ENCODE data around the gene CDON.
A peak's percentile ranks its signal among the peaks of the same experiment; 100 is the strongest.
"Not testable (repeated sequence)": the region's sequence is repeated elsewhere in the genome, so short reads cannot be mapped to it uniquely, and the experiment has no call there.

The CDON gene

DNA sequence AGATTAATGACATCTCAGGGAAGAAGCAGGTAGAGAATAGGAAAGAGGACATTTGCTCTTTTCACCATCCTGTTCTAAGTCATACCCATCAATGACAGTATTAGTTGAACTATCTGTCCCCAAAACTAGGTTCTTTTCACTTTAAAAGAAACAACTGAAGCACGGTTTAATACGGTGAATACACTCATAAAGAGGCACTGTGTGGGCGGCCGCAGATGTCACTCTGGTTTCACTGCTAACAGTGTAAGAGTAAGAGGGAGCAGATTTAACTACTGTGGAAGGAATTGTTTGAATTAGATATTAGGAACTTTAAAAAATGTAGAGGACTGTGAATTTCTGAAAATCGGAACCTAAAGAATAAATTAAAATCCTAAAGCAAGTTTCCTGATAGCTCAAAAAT is 67.4 kb downstream of the CDON start:
- DNase-seq (ENCODE audit: low spot score): no peak

DNA sequence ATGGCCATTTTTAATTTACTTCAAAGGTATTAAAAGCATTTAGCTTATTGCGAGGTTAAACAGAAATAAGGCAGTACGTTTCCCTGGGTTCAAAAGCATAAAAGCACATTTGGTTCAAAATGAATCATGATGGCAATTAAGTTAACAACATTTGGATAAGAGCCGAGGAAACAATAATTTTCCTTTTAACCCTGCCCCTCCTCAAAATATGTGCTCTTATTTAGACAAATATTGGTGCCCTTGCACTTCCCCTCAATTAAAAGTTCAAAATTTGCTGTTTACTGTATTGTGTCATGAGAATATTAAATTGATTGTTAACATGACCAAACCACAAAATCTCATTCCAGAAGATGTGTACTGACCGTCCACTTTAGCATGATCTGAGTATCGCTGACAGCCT is 68.2 kb downstream of the CDON start:
- no peak for DNase-seq (ENCODE audit: low spot score)

DNA sequence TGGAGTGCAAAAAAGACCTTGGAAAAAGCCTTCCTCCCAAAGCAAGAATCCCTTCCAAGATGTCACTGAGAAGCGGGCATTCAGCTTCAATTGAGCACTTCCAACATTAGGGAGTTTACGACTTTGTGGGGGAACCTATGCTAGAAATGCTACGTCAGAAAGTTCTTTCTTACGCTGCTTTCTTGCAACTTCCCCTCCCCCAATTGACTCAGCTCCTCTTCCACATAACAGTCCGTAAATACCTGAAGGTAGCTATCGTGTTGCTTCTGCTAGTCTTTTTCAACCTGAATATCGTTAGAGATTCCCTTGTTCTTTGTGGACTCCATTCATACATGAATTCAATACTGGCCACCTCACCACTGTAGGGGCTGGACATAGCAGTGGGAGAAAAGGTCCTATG is 69.8 kb downstream of the CDON start:
- DNase-seq (ENCODE audit: low spot score): no peak

DNA sequence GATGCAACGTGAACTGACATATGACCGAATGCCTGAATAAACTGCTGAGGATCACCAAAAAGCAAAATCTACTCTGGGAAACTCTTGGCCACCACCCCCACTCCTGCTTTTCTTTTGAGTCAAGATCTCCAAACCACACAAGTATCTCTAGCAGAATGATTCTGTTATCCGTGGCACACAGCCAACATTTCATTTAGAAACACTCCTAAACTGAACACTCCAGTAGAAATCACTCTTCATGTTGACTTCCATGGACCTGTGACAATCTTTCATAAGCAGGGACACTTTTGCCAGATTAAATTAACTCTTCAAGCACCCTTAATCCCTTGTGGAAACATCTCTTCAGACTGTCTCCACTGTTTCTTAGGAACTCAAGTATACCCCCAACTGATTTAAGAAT is 72.4 kb downstream of the CDON start:
- DNase-seq (ENCODE audit: low spot score): peak; percentile 64

DNA sequence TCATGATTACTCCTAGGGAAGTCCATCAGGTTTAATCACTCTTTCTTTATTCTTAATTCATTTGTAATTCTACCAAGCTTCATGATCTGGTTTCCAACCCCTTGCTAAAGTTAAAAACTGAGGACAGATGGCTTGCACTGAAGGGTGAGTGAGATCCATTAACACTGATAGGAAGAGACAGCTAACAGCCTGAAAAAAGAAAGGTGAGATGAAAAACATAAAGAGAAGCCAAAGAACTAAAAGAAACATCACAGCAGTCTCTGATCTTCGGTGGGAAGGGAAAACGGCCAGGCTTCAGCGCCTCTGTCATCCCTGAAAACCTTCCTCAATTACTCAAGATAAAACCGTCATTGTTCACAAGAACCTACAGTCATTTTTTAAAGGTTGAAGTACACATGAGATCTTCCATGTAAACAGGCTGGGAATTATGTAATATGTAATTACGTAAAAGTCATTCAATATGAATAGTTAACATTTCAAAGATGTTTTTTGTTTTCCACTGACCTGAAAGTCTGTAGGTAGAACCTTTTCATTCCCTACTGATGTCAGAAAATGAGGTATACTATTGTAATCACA is 75.5 kb downstream of the CDON start:
- DNase-seq (ENCODE audit: low spot score): no peak

DNA sequence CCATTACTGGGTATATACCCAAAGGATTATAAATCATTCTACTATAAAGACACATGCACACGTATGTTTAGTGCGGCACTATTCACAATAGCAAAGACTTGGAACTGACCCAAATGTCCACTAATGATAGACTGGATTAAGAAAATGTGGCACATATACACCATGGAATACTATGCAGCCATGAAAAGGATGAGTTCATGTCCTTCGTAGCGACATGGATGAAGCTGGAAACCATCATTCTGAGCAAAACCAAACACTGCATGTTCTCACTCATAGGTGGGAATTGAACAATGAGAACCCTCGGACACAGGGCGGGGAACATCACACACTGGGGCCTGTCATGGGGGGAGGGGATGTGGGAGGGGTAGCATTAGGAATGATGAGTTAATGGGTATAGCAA is 76.7 kb downstream of the CDON start:
- not testable (repeated sequence) for DNase-seq (ENCODE audit: low spot score)

DNA sequence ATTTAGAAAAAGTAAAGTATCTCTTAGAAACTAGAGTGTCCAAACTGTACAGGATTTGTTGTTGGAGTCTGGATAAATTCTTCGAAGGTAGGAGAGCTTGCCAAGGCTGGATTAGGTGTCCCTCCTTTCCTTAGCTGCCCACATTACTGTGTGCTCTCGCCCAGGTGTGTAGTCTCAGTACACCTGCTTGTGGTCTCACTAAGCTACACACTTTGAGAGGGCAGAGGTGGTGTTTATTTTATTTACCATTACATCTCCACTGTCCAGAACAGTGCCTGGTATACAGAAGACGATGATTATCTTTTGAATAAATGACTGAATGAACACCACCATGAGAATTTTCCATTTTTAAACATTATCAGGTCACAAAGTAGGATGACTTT is 80.3 kb downstream of the CDON start:
- DNase-seq (ENCODE audit: low spot score): no peak

DNA sequence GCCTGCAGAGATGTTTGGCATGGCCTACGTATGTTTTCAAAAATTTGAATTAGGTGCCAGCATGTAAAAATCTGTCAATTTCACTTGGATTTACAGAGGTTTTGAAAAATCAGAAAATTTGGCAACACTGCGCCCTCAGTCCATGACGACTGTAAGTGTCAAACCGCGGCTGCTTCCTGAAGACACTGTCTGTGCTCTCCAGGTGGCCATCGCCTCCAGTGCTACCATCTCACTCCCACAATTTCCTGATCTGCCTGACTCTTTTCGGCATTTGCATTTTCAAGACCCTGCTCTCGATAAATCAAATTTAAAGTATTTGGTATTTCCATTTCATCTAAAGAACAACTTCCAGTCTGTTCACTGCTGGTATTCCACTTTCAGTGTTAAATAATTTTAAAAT is 82.2 kb downstream of the CDON start:
- DNase-seq (ENCODE audit: low spot score): no peak

DNA sequence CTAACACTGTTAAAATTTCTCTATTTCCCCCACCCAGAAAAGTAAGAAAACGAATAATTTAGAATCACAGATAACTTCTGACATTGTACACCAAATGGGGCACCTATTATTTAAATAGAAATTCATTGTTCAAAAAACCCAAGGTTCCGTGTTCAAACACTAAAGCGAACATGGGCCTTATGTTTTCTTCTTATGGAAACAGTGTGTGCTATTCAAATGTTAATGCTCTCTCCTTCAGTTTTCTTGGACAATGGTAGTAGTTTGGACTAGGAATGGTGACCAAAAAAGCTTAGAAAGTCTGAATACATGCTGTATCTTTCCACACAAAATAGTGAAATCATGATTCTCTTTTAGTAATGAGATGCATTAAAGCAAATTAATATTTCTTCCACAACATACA is 83.2 kb downstream of the CDON start:
- DNase-seq (ENCODE audit: low spot score): no peak

DNA sequence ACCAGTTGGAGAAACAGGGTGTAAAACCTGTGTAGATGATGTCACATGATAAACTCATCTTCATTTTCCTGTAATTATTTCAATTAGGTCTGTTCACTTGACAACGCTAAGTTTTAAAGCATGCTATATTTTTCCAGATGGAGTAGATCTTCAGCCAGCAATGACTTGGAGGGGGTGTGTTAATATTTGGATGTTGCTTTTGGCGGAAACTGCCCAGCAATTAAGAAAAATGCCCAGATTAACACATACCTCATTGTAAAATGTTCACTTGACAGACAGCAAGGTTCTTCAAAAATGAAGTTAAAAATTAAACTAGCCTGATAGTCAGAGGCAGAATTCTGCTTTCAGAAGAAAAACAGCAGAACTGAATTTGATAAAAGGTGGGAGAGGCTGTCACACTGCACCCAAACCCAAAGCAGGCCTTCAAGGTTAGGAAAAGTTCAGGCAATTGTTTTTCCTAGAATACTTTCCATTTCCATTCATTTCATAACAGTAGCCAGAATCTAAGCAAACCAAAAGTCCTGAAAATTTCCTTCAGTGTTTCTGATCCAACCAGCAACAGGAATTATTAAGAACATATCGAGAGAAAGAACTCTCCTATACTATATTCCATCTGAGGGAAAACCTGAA is 83.8 kb downstream of the CDON start:
- no peak for DNase-seq (ENCODE audit: low spot score)

DNA sequence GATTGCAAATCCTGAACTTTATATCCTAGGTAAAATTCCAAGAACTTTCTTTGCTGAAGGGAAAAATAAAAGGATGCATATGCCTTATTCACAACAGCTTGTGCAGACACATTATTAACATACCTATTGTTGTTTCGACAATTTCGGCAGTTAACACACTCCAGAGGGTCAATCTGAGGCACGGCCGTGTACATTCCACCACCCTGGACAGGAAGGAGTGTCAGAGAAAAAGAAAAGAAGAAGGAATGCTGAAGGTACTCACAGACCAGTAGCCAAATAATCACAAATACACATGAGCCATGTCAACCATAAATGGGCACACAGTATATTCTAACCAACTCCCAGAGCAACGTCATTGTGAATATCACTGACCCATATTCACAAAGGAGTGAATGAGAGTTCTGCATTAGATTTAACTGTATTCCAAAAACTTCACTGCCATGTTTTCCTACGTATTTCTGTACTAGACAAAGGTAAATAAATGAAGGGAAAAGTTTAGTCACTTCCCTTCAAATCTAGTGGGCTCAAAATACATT is 84.4 kb downstream of the CDON start:
- no peak for DNase-seq (ENCODE audit: low spot score)

DNA sequence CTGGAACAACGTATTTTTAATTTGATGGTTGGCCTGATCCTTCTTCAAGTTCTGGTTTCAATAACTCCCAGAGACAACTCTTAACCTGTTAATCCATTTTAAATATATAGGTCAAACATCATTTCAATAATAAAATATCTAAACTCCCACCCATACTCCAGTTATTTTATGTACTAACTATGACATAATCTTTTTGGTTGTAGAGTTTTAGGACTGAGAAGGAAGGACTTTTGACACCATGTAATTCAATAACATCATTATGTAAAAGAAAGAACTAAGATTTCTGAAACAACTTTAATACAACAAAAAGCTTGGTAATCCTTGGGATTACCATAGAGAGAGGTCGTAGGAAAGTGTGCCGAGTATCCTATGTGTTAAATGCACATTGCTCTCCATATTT is 85.3 kb downstream of the CDON start:
- DNase-seq (ENCODE audit: low spot score): no peak

DNA sequence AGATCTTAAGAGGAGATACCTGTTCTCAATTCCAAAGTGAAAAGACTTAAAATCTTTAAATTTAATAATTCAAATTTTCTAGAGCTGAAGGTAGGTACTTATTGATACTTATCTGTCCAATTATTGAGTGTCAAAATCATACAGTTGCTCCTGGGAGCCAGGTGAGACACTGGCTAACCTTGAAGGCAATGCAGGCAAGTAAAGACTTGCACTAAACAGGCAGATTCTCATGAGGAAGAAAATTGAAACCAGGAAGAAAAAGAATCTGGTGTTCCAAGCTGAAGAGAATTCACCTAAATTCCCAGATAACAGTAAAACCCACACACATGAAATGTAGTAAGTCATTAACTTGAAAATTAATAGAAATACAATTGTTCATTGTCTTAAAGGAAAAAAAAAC is 86.5 kb downstream of the CDON start:
- no peak for DNase-seq (ENCODE audit: low spot score)

DNA sequence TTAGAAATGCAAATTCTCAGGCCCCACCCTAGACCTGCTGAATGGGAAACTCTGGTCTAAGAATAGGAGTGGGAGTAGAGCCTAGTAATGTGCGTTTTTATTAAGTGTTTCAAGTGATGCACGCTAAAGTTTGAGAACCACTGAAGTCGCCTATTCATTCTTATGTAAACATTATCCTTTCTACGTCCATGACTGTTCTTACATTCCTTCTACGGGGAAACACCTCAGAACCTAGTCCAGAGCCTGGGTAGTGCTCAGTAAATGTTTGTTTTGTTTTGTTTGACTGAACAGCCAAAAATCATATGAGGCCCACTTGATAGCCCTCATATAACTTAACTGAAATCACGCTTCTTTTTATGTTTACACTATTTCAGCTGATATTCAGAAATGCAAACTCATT is 87.0 kb downstream of the CDON start:
- DNase-seq (ENCODE audit: low spot score): no peak

DNA sequence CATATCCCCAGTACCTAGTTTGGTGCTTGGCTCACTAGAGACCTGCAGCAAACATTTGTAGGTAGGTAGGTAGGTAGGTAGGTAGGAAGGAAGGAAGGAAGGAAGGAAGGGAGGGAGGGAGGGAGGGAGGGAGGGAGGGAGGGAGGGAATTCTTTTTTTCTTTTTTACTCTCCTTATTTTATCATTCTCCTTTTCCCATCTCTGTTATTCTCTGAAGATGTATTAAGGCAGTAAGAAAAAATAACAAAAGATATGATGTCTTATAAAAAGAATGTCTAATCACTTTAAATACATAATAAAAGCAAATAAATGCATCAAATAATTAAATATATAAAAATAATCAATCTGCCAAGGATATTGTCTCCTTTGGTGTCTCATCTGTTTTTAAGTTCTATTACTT is 88.4 kb downstream of the CDON start:
- no peak for DNase-seq (ENCODE audit: low spot score)

DNA sequence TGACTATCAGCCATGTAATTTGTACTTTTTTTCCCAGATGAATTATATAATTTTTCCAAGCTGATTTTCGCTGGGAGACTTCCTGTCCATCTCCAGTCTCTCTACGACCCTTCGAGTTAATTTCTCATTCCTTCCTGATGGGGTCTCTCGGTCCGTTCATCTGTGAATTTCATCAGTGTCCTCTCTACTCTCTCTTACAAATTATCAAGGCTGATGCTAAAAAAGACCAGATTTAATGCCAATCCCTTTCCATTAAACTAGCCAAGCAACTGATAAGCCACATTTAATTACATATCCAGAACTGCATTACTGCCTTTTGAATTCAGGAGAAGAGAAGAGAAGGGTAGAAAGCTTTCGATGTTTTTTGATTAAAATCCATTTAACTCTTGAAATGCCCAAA is 91.0 kb downstream of the CDON start:
- no peak for DNase-seq (ENCODE audit: low spot score)

DNA sequence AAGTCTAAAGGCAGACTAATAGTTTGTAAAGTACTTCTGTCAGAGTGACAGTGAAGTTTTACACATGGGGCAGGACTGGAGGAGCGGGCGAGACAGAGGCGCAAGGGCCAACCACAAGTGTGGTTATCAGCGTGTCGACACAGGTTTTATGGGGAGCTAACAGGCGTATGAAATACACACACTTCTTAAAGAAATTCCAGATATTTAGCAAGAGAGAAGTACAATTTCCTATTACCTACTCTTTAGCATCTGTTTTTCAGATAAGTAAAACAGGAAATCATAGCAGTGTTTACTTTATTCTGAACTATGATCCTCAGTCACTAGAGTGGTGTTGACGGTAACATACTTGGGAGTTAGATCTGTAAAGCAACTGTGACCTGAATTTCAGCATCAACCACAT is 94.3 kb downstream of the CDON start:
- no peak for DNase-seq (ENCODE audit: low spot score)

DNA sequence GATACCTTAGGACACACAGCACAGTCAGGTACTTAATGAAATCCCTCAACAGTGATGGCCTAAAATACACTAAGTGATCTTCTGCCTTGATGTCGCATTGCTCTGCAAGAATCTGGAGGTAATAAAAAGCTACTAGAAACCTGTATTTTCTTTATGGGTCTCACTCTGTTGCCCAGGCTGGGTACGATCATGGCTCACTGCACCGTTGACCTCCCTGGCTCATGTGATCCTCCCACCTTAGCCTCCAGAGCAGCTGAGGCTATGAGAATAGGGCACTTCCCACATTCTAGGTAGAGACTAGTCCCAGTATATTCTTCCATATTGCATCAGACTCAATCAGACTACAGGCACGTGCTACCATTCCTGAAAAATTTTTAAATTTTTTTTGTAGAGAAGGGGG is 95.2 kb downstream of the CDON start:
- DNase-seq (ENCODE audit: low spot score): no peak

DNA sequence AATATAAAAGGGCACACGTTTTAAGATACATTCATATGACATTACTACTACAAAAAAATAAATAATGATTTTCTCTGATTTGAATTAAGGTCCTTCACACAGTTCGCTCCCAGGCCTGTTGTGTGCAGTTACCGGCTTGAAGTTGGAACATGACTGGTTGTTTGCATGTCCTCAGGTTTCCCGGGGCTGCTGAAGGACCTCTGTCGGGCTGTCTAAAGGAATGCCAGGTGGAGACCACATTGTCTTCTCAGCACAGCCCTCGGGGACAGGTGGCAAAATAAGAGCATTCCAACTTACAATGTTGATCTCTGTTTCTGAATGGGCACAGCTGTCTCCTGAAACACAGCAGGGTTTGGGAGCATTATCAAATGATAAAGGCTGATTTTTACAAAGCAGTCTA is 101.9 kb downstream of the CDON start:
- no peak for DNase-seq (ENCODE audit: low spot score)

DNA sequence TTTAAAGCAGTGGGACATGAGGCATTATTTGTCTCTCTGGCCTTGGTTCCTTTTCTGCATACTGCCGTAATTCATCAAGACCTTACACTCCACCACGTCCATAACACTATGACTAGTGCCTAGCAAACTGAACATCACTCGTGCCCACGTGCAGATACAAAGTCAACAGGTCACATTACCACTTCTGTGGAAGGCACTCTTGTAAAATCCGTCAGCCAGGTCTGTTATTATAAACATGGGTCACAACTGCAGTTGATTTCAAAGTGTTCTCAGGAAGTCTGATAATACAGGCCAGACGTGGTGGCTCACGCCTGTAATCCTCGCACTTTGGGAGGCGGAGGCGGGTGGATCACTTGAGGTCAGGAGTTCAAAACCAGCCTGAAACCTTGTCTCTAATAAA is 102.7 kb downstream of the CDON start:
- DNase-seq (ENCODE audit: low spot score): no peak

DNA sequence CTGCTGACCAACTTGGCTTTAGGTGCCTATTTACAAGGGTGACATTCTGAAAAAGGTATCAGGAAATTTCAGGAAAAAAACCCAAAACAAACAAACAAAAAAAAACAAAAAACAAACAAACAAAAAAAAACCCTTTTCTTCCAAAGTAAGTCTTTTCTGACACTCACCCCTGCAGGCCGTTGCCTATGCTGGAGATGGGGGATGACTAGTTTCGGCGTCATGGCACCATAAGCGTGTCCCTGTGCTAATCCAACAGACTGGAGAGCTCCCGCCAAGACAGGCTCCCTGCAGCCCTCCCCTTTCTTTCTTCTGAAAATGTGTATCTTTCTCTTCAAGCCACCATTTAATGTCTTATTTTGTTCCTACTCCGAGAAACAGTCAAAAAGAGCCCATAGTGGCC is 103.2 kb downstream of the CDON start:
- DNase-seq (ENCODE audit: low spot score): no peak

DNA sequence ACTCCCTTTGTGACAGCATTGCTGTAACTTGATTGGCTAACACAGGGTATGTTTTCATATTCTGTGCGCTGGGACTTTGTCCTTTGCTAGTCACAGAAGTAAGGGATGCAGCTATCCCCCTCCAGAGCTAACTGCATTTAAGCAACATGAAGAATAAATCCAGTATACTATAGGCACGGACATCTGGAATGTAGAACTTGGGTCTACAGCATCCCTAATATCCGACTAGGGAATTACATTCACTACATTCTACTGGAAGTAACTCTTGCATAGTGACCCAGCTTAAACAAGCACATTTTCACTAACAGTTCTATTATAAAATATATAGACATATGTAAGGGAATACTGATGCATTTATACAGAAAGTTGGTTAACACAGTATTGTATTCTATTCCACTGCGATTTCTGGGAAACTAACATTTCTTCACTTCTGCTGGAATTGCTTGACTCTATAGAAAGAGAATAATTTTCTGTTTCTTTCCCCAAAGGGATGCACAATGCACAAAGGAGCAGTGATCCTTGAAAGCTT is 103.7 kb downstream of the CDON start:
- DNase-seq (ENCODE audit: low spot score): no peak

DNA sequence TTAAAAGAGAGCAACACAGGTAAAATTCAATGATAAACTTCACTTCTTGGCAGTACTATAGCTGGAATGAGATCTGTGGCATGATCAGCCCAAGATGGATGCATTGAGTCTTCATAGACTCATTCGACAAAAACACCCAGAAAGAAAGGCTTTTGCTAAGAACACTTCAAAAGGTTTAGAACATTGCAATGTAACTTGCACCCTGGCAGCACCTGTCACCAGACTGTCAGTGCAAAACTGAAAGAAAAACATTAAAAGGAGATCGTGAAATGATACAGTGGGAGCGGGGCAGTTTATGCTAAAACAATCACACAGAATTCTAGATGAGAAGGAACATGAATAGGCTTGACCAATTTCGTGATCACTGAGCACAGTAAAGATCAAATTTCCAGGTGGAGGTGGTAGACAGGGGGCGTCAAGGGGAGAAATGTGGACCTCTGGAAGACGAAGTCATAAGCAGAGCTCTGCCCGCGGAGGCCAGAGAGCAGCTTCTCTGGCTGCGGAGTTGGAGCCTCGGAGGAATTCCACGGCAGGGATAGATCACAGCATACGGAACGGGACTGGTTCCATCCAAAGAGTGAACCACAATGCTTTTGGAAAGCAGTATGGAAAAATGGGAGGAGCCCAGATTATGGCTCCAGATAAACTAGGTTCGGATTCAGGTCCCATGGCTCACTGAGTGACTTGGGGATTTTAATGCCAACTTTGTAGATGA is 104.9 kb downstream of the CDON start:
- DNase-seq (ENCODE audit: low spot score): no peak
